Epidermal melanocyte (primary cell): ENCODE data around the gene ABCF3.

Source experiments
- DNase-seq: peaks from one replicate; pipeline ENCODE4 v3.0.0; 2011; ENCODE audit warnings: low spot score; ENCODE audit not compliant: insufficient read length

Gene ABCF3

DNA sequence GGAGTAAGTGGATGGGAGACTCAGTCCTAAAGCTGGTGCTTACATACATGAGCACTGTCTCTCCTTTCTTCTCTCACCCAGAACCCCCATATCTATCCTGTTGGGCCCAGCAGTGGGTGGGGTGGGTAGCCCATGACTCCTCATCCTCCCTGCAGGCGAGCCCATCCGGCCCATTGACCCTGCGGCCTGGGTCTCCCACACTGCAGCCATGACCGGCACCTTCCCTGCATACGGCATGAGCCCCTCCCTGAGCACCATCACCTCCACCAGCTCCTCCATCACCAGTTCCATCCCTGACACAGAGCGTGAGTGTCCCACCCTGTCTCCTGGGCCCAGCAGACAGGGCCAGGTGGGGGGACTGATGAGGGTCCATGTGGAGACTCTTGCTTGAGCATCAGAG lies 19.3 kb upstream of the ABCF3 start:
- DNase-seq: no peak

DNA sequence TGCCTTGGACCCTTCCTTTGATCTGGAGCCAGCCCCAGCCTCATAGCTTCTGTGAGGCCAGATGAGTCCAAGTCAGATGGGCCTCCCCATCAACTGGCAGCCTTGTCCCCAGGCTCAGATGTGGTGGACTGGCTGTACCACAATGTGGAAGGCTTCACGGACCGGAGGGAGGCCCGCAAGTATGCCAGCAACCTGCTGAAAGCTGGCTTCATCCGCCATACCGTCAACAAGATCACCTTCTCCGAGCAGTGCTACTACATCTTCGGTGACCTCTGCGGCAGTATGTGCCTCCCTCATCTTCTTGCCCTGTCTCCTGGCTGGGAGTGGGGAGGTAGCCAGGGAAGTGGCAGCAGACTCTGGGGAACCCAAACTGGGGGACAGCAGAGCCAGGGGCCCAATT lies 18.2 kb upstream of the ABCF3 start:
- no peak for DNase-seq

DNA sequence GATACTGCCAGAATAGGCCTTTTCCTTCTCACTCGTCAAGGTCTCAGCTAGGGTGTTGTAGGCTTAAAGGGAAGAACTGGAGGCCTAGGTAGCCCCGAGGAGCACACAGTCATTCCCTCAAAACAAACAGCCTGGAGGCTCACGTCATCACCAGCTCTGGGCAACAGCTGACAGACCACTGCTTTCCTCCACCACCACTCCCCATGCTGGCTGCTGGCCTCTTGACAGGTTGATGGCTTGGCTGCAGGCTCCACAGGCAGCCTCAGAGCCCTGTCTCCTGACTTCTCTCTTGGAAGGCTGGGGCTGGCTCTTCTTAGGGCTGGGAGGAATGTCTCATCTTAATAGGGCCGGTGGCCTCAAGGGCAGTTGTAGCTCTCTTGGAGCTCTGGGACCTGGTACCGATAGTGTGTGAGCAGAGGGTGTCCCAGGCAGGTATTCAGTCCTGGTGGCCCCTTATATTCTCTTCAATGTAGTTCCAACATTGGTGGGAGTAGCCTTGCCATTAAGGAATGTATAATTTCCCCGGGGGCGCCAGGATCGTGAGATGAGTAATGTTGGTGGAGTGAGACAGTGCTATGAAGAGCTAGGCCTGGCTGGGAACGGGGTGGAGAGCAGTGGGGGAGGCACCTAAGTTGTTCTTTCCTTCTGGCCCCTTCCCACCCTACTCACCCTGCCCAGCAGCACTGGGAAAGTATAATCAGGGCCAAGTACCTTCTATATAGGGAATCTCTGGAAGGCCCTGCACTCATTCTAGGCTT lies 17.5 kb upstream of the ABCF3 start:
- no peak for DNase-seq

DNA sequence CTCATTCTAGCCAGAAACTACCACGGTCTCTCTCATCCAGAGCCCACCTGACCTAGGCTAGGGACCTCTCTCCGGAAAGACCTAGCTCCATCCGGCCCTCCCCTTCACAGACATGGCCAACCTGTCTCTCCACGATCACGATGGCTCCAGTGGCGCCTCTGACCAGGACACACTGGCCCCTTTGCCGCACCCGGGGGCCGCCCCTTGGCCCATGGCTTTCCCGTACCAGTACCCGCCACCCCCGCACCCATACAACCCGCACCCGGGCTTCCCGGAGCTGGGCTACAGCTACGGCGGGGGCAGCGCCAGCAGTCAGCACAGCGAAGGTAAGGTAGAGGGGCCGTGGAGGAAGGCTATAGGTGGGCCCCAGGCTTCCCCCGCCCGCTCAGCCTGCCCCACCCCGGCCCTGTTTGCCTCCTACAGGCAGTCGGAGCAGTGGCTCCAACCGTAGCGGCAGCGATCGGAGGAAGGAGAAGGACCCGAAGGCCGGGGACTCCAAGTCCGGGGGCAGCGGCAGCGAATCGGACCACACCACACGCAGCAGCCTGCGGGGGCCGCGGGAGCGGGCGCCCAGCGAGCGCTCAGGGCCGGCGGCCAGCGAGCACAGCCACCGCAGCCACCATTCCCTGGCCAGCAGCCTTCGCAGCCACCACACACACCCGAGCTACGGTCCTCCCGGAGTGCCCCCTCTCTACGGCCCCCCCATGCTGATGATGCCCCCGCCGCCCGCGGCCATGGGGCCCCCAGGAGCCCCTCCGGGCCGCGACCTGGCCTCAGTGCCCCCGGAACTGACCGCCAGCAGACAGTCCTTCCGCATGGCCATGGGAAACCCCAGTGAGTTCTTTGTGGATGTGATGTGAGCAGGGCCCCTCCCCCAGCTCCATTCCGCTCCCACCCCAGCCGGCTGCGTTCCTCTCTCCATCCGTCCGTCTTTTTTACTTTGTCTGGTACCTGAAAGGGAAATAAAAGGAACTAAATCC lies 15.8 kb upstream of the ABCF3 start:
- no peak for DNase-seq

DNA sequence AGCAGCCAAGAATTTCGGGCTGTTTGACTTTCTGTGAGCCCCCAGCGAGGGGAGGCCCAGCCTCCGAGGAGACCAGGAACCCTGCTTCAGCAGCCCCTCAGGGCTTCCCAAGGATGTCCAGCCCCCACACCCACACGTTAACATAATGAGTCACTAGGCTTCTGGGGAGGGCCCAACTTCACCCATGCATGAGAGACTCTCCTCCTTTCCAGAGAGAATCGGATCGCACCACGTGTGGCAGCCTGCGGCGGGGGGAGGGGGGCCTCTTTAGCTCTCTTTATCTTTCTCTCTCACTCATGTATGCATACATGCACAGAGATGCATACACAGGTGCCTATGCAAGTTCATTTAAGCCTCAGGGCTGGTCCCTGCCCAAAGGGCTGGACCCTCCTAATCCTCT lies 14.4 kb upstream of the ABCF3 start:
- no peak for DNase-seq

DNA sequence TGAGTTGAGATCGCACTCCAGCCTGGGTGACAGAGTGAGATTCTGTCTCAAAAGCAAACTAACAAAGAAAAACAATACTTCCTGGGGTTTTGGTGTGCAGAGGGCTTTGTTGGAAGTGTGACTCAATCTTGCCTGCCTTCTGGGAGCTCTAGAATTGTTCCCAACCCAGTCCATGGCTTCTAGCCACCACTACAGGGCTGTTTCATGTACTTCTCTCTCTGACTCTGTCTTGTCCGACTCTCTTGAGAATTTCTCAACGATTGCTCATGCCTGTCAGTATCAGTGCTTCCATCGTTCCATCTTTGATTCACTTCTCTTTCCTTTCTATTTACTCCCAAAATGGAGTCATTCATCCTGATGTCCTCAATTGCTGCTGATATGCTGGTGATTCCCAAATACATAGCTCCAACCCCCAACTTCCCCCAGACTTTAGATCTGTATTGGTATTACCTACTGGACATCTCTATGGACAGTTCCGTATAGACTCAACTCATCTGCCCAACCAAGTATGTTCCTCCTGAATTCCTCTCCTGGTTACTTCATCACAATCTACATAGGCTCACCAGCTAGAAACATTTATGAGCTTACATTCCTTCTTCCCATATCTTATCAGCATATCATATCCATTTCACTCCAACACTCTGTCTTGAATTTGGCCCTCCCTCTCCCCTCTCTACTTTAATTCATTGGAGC lies 13.2 kb upstream of the ABCF3 start:
- DNase-seq: no peak

DNA sequence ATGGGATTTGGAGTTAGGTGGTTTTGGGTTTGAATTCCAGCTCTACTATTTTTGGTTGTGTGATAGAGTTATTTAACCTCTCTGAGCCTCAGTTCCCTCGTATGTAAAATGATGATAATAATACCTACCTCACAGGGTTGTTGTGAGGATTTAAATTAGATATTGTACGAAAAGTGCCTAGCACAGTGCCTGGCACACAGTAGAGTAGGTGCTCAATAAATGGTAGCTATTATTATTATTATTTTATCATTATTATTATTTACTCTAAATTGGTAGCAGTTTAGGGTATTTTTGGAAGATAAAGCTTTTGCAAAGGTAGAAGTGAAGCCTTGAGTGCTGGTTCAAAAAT lies 12.7 kb upstream of the ABCF3 start:
- no peak for DNase-seq

DNA sequence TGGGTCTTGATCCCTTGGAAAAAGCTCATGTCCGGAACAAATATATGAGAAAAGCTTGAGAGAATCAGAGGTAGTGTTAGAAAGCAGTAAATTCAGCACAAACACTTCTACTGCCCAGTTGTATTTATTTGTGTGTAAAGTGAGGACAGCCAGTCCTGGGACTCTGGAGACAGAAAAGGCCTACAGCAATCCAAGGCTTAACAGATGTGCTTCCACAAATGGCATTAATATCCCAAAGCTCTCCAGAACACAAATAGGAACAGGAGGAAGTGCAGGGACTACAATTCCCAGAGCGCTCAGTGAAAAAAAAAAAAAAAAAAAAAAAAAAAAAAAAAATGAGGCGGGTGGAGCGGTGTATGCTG lies 11.7 kb upstream of the ABCF3 start:
- DNase-seq: no peak

DNA sequence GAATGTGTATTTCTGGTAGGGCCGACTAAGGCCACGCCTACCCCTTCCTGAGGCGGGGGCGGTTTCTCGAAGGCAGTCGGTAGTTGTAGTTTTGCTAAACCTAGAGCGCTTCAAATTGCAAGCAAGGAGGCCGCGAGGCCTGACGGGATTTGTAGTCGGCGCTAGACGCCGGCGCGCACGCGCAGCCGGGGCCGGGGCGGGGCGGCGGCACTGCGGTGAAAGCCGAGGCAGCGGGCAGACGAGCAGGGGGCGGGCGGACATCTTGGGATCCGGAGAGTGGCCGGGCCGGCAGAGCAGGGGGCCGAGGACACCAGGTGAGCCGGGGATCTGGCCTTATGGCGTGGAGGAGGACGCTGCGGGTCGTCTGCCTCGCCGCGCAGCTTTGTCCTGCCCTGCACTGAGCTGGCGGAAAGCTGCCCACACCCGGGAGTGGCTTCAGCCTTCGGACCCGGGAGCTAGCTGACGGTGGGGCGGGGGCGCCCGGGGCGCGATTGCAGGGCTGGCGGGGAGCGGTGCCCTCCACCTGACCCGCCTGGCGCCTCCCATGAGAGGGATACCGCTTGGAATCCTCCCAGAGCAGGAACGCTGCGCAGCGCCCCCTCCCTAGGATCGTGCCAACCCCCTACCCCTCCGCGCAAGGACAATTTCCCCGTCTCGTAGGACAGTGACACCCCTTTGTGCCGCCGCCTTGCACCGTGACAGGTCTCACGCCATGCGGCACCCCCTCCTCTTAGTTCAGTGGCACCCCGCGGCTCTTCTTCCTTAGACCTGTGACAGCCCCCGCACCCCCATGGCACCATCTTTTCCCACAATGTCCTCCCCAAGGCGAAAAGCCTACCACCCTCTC lies 11.1 kb upstream of the ABCF3 start, which contains the start of gene AP2M1:
AP2M1 (plus strand) TSS at position 210 of the 847 bp plus-strand sequence. CDS start 2,139 bp downstream, outside the sequence.
- peak; percentile 100 for DNase-seq

DNA sequence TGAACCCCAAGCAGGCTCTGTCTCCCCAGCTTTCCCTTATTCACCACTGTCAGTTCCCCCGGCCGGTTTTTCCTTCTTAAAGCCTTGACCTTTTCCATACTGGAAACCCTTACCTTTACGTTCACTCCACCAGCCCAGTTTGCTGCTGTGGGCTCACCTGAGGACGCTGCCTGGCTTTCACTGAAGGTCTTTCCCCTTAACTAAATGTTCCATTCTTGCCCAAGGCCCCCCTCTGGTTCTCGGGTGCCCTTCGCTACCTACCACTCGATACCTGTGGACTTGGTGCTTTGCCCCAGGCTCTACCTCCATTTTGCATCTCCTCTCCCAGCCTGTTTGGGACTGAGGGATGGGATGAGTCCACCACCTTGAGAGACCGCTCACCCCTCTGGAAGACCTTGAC lies 10.5 kb upstream of the ABCF3 start:
- DNase-seq: no peak

DNA sequence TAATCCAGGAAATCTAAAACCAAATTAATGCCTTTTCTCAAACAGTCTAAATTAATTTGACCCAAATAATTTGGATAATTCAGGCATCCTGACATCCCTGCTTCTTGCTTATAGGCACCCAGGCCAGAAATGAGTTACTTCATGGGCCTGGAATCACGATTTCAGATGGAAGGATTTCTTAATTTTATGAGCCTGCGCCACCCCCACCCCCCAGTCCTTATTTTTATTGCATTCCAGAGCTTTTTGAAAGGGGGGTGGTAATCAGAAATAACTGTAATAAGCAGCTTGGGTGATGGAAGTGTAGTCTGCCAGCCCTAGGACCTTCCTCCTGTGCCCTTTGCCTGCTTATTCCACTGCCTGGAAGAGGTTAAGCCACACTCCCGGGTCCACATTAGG lies 10.0 kb upstream of the ABCF3 start:
- DNase-seq: no peak

DNA sequence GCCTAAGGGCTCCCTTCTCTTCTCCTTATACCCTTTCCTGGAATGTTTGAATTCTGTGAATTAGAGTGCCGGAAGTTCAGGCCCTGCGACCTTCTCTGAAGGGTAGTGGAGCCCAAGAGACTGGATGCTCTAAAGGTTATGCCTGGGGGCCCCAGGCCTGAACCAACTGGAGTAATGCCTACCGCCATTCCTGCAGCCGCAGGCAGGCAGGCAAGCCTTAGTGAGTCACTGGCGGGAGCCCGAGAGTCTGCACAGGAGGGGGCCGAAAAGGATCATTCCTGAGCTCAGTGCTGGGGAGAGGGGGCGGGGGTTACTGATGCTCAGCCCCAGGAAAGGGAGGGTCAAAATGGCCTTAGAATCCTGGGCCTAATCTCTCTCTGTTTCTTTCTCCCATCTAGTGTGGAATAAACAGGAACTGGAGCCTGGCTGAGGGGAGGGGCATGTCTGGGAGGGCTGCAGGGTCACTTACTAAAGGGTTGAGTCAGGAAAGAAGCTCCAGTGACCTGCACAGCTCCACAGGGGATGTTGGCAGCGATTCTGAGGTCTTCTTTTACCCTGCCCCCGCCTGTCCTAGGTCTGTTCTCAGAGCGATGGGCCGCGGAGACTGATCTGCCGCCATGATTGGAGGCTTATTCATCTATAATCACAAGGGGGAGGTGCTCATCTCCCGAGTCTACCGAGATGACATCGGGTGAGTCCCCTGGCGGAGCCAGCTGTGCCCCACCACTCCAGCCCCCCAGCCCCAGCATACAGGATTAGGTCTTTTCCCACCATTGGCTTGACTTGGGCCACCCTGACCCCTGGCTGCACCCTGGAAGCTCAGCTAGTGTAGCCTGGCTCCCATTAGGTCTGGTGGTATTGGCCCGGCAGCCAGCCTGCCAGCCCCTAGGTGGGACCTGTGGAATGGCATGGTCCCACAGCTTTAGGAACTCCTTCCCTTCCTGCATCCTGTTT lies 9.3 kb upstream of the ABCF3 start:
- DNase-seq: peak; percentile 74

DNA sequence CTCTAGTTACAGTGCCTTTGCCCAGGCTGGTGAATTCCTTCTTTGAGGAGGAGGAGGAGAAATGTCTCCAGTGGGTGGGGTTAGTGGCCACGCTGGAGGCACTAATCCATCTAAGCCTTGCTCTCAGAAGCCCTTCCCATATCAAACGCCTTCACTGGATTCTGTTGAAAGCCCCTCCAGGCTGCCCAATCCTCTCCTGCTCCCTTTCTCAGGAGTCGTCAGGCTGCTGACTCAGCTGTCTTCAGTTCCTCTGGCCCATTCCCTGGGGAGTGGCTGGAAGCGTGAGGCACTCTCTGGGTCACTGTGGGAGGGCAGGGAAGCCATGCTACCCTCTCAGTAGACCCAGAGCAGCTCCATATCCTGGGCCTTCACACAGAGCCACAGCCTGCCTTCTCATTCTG lies 8.7 kb upstream of the ABCF3 start:
- no peak for DNase-seq

DNA sequence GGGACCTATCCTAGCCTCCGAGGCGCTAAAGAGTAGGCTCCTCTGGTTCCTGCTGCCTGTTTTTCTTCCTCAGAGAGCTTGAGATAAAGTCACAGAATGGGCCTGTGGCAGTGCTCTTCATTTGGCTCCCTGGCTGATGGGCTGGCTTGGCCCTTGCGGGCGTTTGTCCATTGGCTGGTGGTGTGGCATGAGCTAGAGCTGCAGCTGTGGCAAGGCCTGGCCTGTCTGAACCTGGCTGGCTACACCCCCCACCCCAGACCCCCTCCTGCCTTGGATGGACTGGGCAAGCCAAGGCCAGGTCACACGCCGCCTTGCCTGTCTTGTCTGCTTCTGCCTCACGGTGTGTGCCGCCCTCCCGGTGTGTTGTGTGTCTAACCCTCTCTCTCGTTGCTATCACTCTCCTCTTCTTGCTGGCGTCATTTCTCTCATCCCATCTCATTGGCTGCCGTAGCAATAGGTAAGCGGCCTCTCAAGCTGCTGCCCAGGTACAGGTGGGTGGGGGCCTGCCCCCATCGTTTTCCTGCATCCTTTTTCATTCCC lies 8.2 kb upstream of the ABCF3 start:
- DNase-seq: no peak

DNA sequence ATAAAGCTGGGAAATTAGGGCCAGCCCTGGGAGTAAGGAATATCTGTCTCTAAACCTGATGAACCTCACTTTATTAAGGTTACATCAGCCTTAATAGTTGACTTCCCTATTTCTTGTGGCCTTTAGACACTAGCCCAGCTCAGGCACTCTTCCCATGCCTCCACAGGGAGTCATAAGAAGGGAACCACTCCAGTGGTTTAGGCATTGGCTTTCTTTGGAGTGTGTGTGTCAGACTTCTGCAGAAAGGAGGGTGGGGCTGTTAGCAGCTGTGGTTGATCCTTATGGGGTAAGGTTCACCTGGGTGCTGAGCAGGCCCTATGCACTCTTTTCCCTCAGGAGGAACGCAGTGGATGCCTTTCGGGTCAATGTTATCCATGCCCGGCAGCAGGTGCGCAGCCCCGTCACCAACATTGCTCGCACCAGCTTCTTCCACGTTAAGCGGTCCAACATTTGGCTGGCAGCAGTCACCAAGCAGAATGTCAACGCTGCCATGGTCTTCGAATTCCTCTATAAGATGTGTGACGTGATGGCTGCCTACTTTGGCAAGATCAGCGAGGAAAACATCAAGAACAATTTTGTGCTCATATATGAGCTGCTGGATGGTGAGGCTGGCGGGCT lies 7.4 kb upstream of the ABCF3 start:
- no peak for DNase-seq

DNA sequence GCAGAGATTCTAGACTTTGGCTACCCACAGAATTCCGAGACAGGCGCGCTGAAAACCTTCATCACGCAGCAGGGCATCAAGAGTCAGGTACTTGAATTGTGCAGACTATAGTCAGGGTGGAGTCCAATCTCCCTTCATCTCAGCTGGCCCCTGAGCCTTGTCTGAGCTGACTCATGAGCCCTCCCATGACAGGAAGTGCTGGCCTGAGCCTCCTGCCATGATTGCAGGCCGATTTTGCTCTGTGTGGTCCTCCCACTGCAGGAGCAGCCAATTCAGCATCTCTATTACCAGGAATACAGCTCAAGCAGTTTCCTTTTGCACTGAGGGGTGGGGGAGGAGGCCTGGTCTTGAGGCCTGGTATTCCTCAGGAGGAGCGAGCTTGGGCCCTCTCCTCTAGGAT lies 5.8 kb upstream of the ABCF3 start:
- DNase-seq: no peak

DNA sequence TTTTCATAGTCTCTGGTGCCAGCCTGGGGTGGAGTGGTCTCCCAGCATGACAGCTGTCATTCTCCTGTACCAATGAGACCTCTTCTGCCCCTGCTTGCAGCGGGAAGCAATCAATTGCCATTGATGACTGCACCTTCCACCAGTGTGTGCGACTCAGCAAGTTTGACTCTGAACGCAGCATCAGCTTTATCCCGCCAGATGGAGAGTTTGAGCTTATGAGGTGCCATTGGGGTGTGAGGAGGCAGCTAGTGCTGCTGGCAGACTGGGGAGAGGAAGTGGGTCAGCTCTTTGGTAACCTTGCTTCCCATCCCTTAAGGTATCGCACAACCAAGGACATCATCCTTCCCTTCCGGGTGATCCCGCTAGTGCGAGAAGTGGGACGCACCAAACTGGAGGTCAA lies 4.4 kb upstream of the ABCF3 start:
- no peak for DNase-seq

DNA sequence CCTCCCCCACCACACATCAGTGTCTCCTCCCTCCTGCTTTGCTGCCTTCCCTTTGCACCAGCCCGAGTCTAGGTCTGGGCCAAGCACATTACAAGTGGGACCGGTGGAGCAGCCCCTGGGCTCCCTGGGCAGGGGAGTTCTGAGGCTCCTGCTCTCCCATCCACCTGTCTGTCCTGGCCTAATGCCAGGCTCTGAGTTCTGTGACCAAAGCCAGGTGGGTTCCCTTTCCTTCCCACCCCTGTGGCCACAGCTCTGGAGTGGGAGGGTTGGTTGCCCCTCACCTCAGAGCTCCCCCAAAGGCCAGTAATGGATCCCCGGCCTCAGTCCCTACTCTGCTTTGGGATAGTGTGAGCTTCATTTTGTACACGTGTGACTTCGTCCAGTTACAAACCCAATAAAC lies 2.3 kb upstream of the ABCF3 start:
- DNase-seq: no peak

DNA sequence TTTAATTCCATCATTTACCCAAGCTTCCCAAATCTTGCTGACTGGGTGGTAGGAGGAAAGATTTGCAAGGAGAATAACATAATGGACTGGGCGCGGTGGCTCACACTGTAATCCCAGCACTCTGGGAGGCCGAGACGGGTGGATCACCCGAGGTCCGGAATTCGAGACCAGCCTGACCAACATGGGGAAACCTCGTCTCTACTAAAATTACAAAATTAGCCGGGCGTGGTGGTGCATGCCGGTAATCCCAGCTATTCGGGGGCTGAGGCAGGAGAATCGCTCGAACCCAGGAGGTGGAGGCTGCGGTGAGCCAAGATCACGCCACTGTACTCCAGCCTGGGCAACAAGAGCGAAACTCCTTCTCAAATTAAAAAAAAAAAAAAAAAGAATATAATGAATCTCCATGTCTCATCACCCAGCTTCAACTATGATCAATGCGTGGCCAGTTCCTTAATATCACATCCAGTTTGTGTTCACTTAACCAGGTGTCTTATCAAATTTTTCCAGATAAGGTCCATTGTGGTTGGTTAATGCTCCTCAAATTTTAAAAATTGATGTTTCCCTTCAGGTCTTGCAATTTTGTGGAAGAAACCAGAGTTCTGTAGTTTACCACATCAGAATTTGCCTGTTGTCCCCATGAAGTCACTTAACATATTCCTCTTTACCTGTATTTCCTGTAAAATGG lies 1.3 kb upstream of the ABCF3 start:
- no peak for DNase-seq
